CMK (cell line): ENCODE results near the gene CTNNBL1.
A peak's percentile ranks its signal among the peaks of the same experiment; 100 is the strongest.
"Not testable (repeated sequence)": the region's sequence is repeated elsewhere in the genome, so short reads cannot be mapped to it uniquely, and the experiment has no call there.

Source experiments
- DNase-seq: peaks from one replicate; pipeline ENCODE4 v3.0.0-alpha.2; 2010; ENCODE audit warnings: low read depth

The CTNNBL1 gene, protein sequence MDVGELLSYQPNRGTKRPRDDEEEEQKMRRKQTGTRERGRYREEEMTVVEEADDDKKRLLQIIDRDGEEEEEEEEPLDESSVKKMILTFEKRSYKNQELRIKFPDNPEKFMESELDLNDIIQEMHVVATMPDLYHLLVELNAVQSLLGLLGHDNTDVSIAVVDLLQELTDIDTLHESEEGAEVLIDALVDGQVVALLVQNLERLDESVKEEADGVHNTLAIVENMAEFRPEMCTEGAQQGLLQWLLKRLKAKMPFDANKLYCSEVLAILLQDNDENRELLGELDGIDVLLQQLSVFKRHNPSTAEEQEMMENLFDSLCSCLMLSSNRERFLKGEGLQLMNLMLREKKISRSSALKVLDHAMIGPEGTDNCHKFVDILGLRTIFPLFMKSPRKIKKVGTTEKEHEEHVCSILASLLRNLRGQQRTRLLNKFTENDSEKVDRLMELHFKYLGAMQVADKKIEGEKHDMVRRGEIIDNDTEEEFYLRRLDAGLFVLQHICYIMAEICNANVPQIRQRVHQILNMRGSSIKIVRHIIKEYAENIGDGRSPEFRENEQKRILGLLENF

DNA sequence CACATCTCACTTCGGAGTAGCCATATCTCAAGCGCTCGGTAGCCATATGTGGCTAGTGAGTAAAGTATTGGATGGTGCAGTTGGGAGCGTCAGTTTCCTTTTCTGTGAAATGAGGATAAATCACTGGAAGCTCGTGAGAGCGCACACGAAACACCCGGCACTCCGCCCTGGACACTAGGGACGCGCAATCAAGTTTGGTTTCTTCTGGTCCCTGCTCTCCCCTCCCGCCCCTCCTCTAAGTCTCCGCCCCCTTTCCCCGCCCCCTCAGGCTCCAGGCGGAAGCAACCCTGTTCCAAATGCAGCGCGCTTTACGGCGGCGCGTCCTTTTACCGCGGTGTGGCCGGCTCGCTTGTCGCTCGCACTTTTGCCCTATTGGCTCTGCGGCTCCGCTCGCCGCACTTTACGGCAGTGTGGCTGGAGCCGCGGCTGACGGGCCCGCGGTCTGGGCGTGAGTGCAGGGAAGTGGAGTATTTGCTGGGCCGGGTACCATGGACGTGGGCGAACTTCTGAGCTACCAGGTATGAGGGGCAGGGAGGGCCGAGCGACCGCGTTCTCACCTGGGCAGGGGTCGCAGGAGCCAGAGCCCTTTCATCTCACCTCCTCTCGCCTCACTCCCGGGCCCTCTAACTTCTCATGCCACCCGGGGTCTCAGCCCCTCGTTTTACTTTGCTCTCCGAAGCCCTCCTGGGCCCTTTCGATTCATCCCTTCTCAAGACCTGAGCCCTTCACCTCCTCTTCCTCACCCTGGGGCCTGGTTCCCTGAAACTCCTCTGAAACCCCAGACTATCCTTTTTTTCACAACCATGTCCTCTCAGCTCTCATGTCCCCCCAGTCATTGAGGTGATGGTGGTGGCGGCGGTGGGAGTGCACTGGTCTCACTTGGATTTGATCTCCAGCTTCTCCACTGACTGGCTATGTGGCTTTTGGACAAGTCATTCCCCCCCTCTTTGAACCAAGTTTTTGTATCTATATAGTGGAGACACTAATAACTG, at the start of gene CTNNBL1:
Gene CTNNBL1 (plus strand): TSS at position 396 of the 992 bp plus-strand sequence. CDS start 93 bp downstream, at position 489.
- DNase-seq, result peak; percentile 89

DNA sequence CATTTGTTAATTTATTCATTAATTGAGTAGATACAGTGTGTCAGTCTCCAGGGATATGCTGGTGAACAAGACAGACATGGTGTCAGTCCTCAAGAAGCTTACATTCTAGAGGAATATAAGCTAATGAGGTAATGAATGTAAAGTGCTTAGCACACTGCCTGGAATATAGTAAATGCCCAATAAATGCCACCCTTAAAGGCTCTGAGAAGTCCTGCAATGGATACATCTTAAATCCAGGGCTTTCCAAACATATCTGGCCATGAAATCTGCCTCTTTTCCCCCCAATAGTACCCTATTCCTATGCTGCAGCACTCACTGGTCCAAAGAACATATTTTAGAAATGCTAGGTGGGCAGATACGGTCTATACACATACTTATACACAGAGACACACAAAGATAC, 49.2 kb upstream of the CTNNBL1 start:
- no peak for DNase-seq

DNA sequence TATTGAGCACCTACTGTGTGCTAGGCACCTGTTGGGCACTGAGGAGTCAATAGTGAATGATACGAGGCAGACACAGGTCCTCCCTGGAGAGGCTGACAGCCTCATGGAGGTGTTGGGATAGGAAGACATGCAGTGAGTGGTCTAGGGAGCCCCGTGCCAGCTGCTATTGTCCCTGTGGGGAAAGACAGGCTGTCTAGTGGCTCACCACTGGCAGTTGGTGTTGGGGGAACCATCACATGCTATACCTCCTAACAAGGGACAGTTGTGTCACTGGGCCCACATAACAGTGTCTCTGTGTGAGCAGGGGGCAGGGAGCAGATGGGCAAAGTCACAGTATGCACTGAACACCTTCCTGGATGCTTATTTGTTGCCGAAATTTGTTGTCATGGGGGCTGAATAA, 45.9 kb upstream of the CTNNBL1 start:
- DNase-seq, result no peak

DNA sequence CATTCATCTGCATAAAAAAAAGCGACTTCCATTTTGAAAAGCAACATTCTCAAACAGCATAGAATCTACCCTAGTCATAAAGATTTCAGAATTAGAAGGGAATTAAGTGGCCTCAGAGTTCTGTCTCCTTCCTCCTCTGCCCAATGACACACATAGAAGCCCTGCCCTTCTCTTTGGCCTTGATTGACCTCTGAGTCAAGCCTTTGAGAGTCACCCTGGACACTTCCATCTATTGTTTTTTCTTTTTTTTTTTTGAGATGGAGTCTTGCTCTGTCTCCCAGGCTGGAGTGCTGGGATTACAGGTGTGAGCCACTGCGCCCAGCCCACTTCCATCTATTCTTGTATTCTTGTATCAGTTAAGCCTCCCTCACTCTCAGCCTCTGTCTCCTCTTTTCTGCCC, 44.8 kb upstream of the CTNNBL1 start:
- no peak for DNase-seq

DNA sequence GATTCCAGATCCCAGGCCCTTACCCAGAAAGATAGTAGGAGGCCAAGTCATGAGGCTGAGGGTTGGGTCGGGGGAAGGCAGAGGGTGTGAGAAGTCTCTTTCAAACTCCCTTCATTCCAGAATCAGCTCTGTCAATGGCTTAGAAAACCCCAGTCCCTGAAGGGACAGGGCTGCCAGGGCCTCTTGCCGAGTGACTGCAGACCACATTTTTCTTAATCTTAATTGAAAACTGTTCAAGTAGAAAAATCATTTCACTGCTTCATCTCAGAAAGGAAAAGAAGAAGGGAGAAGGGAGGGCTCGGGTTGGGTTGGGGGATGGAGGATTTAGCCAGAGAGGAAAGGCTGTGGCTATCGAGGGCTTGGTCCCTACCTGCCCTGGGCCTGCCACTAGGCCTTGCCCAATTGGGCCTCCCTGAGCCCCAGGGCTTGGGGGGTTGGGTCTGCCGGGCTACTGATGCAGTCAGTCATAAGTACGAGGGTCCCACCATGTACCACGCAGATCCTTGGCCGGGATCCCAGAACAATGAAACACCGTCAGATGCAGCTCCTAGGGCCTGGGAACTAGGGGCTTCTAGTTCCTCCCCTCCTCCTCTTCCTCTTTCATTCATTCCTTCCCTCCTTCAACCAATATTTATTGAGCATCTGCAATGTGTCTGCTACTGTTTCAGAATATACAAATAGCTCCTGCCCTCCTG, 44.0 kb upstream of the CTNNBL1 start:
- DNase-seq, result no peak

DNA sequence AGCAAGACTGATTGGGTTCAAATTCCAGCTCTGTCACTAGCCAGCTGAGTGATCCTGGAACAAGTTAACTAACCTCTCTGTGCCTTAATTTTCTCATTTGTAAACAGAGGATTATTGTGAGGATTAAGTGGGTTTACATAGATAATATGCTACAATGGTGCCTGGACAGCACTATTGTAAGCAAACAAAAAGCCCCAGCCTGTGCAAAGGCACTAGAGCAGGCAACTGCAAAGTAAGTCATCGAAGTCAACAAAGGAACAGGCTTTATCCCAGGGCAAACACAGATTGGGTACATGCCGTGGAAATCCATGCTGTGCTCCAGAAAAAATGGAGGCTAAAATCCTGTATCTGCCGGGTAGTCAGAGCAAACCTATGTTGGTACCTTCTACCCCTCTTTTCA, 43.2 kb upstream of the CTNNBL1 start:
- DNase-seq, result no peak

DNA sequence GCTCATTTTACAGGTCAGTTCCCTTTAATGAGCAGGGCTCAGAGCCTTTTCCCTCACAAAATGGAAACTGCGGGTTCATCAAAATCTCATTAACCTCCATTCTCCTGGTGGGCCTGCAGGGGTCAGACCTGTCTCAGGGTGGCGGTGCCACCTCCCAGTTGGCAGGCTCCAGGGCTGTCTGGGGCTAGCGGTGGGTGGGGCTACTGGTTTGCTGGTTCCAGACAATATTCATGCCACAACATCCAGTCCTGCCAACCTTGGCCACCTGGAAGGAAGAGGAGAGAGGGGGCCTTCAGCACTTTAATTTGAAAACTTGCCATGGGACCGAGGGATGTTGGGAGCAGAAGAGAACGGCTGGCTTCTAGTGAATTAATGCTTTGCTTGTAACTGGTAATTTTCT, 41.9 kb upstream of the CTNNBL1 start:
- DNase-seq, result peak; percentile 1

DNA sequence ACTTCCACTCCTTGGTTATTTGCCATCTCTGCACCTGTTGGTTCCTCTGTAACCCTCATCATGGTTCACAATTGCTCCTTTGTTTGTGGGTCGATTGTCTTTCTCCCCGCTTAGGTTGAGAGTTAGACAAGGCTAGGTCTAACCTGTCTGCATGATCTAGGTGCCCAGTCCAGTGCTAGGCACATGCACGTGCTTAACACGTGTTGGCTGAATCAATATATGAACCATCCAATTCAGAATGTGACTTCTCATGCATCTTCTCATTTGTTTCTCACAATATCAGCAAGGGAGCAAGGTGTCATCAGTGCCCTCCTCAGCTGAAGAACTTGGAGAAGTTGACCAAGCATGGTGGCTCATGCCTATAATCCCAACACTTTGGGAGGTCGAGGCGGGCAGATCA, 36.9 kb upstream of the CTNNBL1 start:
- no peak for DNase-seq

DNA sequence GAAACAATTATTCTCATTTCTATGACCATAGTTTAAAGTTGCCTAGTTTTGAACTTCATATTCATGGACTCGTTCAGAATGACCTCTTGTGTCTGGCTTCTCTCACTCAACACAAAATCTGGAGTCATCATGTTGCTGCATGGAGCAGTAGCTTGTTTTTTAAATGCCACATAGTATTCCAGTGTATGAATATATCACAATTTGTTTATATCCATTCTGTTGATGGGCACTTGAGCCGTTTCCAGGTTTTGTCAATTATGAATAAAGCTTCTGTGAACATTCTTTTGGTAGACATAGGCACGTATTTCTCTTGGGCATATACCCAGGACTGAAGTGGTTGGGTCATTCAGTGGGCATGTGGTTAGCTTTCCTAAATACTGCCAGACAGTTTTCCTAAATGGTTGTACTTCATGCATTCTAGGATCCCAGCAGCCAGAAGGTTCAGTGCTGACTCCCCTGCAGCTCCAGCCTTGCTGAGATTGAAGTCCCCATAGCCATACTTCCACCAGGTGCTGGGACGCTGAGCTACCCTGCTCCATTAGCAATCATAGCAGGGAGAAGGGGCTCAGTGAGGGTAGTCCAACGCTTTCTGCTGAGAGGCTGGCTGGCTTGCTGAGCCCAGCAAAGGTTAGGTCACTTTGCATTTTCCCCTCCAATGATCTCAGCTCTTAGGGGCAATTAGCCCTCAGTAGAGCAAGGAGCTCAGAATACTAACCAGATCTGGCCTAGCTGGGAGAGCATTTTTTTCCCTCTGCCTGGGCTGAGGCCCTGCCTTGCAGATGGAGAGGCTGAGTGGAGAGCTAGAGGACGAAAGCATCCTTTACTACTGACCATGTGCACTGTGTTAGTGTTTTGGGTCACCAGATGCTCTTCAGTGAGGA, 35.7 kb upstream of the CTNNBL1 start:
- no peak for DNase-seq

DNA sequence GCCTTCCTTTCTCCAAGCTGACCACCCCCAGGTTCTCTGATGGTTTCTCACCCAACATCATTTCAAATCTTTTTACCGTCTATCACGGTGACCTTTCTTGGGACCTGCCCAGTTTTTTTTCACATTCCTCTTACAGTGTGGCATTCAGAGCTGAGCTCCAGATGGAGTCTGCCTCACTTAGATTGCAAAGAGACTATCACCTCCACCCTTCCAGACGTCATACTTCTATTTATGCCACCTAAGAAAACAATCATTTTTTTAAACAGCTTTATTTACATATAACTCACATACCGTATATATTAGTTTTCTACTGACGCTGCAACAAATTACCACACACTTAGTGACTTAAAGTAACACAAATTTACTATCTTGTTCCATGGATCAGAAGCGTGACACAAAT, 32.3 kb upstream of the CTNNBL1 start:
- DNase-seq, result no peak

DNA sequence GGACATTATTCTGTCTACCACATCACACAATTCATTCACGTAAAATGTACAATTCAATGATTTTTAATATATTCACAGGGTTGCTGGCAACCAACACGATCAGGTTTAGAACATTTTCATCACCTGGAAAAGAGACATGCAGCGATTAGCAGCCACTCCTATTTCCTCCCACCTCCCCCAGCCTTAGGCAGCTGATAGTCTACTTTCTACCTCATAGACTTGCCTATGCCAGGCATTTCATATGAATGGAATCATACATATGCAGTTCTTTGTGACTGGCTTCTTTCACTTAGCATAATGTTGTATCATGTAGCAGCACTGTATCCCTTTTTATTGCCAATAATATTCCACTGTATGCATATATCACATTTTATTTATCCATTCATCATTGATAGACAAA, 31.5 kb upstream of the CTNNBL1 start:
- DNase-seq, result no peak

DNA sequence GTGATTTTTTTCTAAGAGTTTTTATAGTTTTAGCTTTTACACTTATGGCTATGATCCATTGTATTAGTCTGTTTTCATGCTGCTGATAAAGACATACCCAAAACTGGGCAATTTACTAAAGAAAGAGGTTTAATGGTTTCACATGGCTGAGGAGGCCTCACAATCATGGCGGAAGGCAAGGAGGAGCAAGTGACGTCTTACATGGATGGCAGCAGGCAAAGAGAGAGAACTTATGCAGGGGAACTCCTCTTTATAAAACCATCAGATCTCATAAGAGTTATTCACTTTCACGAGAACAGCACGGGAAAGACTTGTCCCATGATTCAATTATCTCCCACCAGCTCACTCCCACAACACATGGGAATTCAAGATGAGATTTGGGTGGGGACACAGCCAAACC, 29.2 kb upstream of the CTNNBL1 start:
- not testable (repeated sequence) for DNase-seq

DNA sequence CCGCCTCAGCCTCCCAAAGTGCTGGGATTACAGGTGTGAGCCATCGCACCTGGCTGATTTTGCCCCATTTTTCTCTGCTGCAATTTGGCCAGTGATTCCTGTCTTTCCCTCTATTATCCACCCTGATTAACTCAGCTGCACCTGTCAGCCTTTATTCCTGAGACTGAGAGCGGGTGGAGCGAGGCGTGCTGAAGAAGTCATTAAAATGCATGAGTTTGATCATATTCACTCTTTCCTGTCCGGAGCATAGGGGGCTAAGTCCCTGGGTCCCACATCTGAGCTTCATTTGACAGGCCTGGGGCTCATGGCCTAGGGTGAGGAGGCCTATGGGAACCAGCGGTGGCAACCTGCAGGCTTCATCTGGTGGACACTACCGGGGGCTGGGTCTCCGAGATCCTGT, 25.7 kb upstream of the CTNNBL1 start:
- no peak for DNase-seq

DNA sequence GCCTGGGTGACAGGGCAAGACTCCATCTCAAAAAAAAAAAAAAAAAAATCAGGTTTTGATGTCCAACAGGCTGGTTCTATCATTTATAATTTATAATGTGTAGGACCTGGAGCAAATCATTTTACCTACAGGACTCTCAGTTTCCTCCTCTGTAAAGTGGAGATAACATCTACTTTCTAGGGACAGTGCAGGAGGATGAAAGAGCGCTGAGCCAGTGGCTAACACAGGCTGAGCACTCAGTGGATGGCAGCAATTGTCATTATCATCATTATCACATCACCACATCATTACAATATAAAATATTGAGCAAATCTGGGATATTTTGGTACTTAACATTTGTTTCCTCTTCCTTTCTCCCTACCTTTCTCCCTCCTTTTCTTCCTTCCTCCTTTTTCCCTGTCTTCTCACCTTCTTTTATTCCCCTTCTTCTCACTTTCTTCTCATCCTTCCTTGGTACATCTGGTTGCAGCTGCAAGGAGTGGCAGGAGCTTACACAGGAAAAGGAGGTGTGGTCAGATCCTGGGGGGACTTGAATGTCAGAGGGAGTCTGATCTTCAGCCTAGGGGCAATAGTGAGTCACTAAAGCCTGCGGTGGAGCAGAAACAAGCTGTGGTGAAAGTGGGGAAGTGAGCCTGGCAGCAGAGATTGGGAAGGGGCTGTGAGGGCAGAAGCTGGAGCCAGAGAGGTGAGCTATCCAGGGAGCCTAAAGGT, 24.6 kb upstream of the CTNNBL1 start:
- no peak for DNase-seq

DNA sequence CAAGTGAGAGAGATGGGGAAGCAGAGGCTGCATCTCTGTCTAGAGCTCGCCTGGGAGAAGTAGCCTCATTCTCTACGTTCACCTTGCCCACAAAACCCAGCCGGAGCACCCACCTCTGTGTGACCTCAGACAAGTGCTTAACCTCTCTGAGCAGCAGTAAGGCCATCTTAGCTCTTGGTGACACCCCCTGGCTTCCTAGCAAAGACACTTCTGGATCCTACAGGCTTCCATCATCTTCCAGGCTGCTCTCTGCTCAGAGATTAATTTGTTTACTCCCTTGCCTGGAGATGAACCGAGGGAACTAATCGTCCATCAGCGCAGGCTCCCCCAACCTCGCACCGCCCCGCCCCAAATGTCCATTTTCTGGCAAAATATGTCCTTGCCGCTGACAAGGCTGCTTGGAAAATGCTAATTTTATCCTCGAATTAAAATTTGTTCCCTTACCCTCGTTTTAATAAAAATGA, 24.0 kb upstream of the CTNNBL1 start:
- no peak for DNase-seq

DNA sequence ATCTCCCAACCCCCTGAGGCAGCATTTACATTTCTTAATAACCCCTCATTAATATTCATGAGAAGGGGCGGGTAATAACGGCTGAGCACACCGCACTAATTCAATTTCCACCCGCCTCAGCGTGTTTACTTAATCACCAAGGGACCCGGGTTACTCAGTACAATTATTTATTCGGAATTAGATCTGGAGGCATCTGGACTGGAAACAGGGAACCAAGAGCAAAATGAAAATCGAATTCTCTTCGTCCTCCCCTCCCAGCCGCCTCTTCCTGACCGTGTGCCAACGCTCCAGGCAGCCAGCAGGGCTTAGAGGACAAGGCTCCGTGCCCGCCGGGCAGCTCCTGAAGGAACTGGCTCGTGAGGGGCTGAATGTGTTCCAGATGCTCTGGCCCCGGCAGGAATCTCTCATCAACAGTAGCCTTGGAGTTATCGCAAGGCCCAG, 23.5 kb upstream of the CTNNBL1 start:
- DNase-seq, result no peak

DNA sequence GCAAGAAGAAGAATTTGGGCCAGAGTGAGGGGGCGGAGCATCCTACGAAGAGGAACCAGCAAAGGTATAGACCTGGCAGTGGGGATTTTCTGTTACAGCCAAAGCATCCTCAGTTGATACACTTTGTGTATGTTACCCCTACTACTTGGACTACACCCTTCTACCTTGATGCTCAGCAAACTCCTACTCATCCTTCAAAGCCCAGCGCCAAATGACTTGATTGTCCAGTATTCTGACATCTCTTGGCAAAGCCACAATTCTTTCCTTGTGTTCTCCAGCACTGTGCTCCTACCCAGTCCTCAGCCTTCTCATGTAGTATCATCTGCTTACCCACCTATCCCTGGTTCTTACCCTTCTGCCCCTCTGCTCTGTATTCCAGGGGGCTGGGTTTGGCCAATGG, 21.7 kb upstream of the CTNNBL1 start:
- DNase-seq, result no peak

DNA sequence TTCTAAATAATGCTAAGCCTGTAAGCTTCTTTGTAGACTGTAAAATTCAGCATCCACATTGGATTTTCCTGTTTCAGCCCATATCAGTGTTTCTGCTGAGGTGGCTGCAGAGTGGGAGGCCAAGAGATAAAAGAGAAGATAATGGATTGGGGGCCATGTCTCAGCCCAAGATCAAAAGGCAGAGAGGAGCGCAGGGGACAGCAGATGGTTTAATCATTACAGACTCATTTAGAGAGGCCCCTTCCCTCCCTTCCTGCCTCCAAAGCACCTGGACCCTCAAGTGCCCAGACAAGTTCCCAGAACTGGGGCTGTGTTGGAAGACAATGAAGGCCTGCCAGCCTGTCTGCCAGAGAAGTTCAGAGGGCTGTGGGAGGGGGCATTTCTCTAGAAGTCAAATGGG, 20.4 kb upstream of the CTNNBL1 start:
- no peak for DNase-seq

DNA sequence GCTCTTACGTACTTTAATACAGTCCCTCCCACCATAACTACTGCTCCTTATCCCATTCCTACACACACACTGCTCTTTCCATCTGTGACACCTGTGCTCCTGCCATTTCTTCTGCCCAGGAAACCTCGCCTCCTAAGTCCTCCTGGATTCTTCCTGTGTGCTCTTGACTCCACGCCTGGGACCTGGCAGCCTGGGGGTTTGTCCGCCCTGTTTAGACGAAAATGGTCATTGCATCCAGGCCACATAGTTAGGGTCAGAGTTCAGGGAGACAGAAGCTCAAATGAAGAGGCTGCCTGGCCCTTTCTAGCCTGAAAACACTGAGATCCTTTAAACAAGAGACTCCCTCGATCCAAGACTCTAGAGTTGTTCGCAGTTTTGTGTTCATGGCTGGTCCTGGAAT, 17.4 kb upstream of the CTNNBL1 start:
- DNase-seq, result no peak
